GM21619 (cell line): ENCODE data around the gene FBXO2.

Experiments used
- ATAC-seq: cut with Tn5 transposase; IDR thresholded peaks from one replicate; pipeline ENCODE4 v1.9.1; 2021; ENCODE audit not compliant: unreplicated experiment

Gene FBXO2, protein sequence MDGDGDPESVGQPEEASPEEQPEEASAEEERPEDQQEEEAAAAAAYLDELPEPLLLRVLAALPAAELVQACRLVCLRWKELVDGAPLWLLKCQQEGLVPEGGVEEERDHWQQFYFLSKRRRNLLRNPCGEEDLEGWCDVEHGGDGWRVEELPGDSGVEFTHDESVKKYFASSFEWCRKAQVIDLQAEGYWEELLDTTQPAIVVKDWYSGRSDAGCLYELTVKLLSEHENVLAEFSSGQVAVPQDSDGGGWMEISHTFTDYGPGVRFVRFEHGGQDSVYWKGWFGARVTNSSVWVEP

DNA sequence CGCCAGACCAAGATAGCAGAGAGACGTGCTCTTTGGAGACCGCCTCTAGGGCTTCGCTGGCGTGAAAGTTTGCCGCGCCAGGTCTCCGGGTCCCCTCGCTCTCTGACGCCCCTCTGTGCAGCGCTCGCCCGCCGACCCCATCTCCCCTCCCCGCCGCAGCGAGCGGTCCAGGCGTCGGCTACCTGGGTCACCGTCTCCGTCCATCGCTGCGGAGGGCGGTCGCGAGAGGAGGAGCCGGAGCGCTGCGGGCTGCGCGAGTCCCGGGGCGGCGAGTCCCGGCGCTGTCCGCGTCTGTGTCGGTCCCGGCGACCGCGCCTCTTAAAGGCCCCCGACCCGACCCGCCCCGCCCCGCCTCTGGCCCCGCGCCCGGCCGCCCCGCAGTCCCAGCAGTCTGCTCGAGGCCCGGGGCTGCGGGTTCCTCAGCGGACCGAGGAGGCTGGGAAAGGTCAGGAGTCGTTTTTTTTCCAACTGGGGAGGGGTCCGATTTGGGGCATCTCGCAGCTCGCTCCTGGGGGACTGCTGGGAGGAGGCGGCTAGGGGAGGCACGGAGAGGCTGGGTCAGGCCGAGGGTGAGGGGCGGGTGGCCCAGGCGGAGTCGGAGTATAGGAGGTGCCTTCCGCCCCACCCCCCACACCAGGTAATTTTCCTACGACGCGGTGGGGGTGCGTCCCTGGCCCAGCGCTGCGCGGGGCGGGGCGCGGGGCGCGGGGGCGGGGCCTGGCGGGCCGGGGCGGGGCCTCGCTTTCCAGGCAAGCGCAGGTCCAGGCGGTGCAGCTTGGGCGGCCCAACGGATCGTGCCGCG lies at the start of gene FBXO2, which contains the start of gene FBXO44:
FBXO2 (minus strand) TSS at position 293 of the 802 bp plus-strand sequence; CDS start at position 204, 89 bp downstream.
FBXO44 (plus strand) TSS at position 741 of the 802 bp plus-strand sequence. CDS start 959 bp downstream, outside the sequence.
- ATAC-seq: peak; percentile 71

DNA sequence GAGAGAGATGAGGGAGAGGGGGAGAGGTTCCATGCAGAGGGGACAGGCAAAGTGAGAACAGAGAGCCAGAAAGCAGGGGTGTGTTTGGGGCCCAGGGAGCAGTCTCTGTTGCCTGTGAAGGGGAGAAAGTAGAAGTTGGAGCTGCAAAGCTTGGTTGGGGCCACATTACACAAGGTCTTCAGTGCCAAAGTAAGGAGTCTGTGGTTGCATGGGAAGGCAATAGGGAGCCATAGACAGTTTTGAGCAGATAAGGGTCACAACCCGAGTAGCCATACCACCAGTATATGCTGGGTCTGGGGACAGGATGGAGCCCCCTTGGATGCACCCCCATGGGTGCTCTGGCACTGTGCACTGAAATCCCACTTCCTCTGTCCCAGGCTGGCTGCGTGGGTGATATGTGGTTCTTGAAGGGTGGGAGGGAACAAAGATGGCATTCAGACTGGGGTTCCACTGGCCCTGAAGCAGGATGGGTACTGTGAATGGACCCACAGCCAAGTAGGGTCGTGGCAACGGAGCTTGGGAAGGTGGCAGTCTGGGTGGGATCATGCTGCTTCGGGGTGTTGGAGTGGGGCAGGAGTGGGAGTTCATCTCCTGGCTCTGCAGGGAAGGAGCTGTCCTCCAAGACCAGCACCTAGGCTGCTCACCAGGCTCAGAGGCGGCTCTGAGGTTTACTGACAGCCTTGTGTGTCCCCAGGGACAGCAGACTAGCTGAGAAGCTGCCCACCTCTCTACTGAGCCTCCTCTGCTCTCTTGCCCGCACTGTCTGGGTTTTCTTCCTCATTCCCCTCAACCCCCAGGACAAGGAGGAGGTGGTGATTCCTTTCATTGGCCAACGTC lies 49.3 kb upstream of the FBXO2 start:
- no peak for ATAC-seq

DNA sequence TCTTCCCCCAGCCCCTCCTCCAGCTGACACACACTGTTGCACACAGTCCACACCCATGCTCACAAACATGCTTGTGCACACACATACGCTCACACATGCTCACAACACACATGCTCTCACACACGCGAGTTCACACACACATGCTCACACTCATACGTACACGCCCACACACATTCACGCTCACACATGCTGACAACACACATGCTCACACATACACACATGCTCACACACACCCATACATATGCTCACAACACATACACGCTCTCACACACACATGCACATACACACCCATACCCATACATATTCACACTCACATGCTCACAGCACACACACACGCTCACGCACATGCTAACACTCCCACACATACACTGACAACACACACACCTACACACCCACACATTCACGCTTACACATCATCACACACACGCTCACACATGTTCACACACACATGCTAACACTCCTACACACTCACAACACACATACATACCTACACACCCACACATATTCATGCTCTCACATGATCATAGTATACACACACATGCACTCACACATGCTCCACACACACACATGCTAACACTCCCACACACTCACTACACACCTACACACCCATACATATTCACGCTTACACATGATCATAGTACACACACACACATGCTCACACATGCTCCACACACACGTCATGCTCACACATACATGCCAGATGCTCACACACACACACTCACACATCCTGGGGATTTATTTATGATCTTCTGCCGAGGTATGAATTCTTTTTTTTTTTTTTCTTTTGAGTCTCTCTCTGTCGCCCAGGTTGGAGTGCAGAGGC lies 48.0 kb upstream of the FBXO2 start:
- ATAC-seq: no peak

DNA sequence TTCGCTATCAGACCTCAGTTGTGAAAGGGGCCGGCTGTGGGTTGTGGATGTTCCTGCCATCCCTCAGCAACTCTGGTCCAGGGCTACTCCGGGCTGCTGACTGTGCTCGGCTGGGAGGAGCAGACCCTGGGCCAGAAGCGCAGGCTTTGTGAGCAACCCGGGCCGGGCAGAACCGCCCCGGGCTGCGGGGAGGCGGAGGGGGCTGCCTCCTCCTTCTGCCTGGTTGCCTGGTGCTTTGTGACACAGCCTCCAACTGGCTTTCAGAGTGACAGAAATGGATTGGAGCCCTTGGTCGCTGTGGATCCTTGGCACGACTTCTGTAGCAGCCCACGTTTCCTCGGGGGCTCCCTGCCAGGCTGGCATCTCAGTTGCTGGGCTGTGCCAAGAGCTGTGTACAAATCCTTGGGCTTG lies 47.3 kb upstream of the FBXO2 start:
- ATAC-seq: no peak

DNA sequence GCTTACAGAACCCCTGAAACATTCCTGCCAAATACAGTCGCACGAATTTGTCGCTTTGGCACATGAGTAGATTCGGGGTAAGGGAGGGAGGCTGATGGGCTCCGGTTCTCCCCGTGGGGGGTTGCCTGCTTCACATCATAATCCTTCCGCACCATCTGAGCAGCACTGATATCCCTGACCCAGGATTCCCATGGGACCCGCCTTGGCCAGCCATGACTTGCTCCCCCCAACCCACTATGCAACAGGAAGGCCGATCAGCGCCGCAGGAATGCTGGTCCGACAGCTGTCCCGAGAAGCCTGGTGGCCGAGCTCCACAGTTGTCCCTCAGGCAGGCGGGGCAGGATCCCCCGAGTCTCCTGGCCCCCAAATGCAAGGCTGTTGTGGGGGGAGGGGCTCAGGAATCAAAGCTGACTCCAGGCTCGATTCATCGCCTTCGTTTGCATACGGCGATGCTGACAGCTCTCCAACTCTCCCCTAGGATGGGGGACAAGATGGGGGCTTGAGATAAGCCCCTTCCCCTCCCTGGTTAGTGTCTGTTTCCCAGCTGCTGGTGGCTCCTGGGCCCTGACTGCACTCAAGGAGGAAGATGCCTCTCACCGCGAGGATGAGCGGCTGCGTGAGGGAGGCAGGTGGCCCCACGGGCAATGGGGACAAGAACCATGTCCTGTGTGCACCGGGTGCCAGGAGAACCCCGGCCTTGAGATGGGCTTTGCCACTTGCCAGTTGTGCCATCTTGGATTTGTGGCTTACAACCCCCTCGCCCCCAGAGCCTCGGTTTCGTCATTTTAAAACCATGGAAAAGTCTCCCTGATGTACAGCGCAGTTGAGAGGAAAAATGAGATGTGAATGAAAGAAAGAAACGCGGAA lies 46.6 kb upstream of the FBXO2 start:
- ATAC-seq: no peak

DNA sequence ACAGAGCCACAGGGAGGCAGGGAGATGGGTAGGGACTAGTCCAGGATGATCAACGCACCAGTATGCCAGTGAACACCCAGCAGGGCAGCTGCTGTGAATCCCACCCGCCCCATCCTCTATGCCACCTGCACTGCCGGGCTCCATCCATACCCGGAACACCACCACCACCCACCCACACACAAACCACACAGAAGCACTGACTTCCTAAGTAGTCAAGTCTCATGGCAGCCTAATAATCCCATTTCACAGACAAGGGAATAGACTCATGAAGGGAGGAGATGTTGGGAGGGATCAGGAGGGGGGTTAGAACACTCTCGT lies 43.6 kb upstream of the FBXO2 start:
- no peak for ATAC-seq

DNA sequence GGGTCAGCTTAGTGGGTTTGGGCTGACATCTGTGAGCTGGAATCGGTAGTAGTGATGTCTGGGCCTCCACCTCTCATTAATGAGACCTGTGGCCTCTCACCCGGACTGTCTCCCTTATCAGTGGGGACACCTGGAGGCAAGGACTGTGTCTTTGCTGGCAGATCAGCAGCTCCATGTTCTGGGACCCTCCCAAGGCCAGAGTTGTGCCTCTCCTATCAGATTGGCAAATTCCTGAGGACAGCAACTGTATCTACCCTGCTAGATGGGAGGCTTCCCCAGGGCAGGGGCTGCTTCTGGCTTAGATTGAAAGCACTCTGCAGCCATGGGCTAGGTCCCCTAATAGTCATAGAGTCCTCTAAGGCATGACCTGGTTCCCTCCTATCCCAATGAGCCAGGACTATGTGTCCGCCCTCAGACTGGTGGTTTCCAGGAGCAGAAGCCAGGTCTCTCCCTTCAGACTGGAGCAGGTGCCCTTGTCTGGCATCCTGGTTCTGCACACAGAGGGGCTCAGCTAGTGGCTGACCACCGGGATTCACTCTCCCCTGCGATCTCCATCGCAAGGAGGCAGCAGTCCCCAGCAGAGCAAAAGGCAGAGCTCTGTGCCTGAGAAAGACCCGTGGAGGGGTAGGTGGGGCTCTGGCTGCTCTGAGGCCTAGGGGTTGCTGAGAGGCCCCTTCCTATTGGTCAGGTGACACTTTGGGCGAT lies 43.1 kb upstream of the FBXO2 start:
- no peak for ATAC-seq

DNA sequence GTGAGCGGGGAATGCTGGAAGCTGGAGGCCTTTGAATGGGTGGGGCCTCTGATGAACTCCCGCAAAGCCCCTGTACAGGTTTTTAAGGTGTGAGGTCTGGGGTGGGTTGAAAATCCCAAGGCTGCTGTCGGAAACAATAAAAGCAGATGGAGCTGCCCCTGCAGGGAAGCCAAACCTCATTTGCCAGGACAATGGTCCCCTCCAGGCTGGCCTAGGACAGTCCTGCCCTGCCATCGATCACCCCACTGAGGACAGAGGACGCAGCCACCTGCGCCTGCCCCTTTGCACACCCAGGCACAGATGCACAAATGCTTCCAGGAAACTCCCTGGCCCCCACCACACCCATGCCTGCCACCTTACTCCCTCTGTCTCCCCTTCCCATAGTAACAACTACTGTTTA lies 41.6 kb upstream of the FBXO2 start:
- no peak for ATAC-seq

DNA sequence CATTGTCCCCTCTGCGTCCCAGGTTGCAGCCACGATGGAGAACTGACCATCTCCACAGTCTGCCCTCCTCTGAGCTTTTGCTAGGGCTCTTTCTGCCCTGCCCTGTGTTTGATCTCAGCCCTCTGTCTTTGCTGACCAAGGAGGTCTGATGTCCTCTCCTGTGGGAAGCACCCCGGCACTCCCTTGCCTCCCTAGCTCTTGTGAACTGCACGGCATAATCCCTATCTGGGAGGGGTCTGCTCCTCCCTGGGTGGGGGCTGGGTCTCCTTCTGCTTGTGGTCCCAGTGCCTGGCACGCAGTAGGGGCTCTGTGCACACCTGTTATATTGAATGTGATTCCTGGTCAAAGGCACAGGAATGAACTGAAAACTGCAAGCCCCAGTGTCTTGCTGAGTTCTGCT lies 39.7 kb upstream of the FBXO2 start:
- ATAC-seq: no peak

DNA sequence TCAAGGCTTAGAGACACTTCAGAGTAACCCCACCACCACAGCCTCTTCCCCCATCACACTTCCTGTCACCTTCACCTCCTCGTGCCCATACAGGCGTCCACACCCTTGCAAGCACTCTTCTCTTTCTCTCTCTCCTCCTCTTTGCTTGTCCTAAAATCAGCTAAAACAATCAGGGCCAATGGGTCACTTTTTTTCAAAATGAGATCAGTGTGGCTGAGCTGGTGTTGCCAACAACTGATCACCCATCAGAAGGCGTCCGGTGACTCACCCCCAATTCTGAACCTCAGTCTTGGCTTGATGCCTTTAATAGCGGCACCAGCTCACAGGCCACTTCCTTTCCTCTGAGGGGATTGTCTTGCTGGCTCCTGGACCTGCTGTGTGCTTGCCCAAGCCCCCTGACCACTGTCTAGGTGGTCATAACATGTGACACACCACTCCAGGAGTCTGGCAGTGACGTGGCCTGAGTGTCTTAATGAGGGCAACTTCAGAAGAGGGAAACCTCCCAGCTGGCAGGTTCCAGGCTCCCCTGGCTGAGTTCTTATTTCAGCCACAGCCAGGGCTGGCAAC lies 38.9 kb upstream of the FBXO2 start:
- no peak for ATAC-seq

DNA sequence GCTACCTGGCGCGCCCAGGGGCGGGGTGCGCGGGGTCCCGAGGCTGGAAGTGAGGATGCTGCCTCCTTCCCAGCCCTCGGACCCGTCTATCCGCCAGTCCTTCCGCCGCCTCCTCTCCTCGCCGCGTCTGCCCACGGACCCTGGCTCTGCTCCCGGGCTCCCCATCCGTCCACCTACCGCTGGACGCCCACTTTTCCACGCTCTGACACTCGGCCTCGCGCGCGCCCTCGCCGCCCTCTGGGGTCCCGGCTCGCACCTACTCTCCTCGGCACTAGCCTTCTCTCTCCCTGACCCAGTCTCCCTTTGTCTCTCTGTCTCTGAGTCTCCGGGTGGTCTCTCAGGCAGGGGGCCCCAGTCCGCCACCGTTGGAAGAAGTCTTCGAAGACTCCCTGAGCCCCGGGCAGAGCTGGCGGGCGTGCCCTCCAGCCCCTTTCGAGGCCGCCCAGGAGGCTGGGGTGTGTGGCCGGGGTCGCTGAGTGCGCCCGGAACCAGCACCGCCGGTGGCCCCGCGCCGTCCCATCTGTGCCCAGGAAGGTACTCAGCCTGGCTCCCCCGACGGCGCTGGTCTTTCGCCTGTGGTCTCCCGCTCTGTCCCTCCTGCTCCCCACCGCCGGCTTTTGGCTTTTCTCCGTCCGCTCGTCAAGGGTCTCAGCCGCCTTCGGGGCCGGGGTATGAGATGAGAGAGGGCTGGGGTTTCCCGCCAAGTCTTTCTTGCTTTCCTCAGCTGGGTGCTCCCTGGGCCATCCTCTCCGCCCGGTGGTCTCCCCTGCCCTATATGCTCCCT lies 37.9 kb upstream of the FBXO2 start:
- ATAC-seq: no peak

DNA sequence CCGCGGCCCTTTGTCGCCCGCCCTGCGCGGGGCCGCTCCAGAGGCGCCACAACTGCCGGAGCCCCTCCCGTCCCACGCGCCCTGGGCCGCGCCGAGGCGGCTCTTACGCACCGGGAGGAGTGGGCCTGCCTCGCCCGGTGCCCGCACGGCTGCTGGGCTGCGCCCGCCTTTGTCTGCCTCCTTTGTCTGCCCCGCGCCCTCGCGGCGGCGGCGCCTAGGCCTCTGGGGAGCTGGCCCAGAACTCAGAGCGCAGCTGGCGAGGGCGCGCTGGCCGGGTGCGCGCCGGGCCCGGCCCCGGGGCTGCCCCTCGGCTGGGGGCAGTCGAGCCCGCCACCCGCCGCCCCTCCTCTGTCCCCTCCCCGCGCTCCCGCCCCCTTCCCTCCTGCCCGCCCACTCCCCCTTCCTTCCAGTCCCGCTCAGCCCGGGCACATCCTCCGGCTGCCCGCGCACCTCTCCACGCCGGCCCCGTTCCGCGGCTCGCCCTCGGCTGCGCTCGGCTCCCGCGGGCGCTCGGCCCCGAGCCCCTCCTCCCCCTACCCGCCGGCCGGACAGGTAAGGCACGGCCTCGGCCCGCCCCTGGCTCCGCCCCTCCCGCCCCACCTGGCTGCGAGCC lies 37.2 kb upstream of the FBXO2 start, which contains the start of gene DRAXIN:
DRAXIN (plus strand) TSS at position 409 of the 613 bp plus-strand sequence. CDS start 14,549 bp downstream, outside the sequence.
- ATAC-seq: no peak

DNA sequence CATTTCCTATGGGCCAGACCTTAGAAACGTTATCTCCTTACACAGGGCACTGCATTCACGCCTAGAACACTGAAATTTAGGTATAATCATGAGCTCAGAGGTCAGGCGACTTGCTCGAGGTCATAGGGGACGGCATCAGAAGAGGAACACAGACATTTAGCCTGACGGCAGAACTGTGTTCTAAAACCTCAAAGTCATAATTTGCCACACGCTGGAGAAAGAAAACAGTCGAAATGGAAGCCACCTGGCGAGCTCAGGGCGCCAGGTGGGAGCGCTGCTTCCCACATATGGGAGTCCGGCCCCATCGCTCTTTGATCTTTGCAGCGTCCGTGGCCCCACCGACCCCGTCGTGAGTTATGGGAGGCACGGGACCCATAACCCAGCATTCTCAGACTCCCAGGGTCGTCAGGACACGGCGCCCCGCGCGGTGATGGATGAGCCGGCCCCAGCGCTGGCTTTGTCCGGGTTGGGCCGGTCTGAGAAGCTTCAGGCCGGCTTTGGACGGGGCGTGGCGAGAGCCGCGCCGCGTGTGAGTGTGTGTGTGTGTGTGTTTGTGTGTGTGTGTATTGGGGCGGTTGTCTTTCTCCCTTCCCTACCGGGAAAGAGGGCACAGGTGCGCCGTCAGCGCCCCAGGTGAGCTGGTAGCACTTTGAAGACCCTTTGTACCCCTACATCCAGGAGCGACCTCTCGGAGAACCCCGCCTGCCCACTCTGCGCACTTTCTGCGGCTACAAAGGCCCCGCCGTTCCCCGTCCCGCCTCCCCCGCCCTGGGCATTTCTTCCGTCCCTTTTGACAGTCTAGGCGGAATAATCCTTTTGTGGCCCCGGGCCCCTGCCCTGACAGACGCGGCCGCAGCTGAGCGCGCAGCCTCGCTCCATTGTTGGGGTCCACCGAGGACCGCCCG lies 36.4 kb upstream of the FBXO2 start:
- no peak for ATAC-seq

DNA sequence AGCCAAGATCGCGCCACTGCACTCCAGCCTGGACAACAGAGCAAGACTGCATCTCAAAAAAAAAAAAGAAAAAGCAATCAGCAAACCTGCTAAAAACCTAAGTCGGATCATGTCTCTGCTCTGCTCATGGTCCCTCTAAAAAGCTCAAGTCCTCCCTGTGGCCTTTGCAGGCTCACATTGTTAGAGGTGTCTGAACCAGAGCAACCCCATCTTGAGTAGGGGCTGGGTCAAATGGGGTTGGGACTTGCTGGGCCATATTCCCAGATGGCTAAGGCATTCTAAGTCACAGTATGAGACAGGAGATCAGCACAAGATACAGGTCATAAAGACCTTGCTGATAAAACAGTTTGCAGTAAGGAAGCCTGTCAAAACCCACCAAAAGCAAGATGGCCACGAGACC lies 34.3 kb upstream of the FBXO2 start:
- ATAC-seq: no peak

DNA sequence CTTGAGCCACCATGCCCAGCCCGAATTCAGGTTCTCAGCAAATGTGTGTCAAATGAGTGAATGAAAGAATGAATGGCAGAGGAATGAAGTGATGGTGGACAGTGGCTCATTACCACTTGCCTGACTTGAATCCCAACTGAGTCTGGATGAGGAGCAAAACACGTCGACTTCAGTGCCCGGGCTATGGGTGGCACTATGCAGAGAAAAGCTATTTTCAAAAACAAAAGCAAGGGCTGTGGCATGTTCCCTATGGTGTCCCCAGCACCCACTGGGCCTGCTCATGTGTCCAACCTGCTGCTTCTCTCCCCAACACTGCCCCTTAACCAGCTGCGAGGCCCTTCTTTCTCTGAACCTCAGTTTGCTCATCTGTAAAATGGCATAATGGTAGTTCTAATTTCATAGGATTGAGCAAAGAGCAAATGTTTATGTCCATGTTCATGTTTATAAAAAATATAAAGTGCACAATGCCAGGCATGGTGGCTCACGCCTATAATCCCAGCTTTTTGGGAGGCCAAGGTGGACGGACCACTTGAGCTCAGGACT lies 31.1 kb upstream of the FBXO2 start:
- ATAC-seq: no peak

DNA sequence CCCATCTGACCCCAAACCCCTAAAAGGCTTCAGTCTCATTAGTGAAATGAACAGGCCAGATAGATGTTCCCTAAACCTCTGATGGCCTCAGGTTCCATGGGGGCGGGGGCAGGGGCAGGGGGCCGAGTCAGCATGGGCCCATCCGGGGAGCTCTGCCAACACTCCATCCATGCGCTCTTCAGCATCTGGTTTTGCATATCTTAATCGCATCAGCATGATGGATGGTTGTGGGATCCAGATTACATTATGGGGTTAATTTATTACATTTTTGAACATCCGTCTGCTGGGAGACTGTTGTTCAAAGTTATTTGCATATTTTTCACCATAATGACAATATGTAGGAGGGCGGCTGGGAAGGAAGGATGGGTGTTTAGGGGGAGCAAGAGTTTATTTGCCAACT lies 29.8 kb upstream of the FBXO2 start:
- no peak for ATAC-seq
